ENCODE measurements around the gene ZP3.
"Not testable (repeated sequence)": the region's sequence is repeated elsewhere in the genome, so short reads cannot be mapped to it uniquely, and the experiment has no call there.

Gene ZP3

DNA sequence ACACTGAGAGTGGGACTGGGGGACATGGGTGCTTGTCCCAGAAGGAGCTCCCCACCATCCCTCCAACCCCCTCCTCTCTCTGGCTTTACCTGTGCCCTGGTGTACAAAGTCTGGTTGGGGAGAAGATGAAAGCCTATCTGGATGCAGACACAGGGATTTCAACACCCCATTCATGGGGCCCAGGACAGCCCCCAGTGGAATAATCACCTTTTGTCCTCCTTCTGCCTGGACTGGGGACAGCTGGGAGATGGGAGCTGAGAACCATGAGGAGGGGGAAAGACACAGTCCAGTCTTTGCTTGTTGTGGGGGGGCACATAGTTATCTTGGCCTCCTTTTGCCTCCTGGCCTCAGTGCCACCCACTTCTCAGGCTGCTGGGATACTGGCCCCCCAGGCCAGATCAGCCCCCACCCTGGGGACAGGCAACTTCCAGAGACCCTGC is 16.6 kb upstream of the ZP3 start:
- DNase-seq (ENCODE audit: extremely low read depth, insufficient read length) = no peak
- TF ChIP-seq CTCF (IDR thresholded peaks at IDR 0.05; ENCODE audit: insufficient read depth, low read length, poor library complexity, severe bottlenecking) = no peak
- no peaks in the 10 kb centered on the region; the same call in 1 of the 2 replicates for H3K27me3 ChIP-seq (replicated peaks; ENCODE audit: control insufficient read depth, insufficient read depth, low read length)
- H3K4me3 ChIP-seq (replicated peaks; ENCODE audit: low read depth, low read length) = no peak overlapping the region
- H3K36me3 ChIP-seq (ENCODE audit: control insufficient read depth, insufficient read depth, low read length) = no peaks in the 10 kb centered on the region

- DNase-seq (ENCODE audit: extremely low read depth, insufficient read length) = no peak
- H3K27me3 ChIP-seq (replicated peaks; ENCODE audit: control insufficient read depth, insufficient read depth, low read length) = no peaks in the 10 kb centered on the region; the same call in 1 of the 2 replicates
- no peak within 1 kb of the TSS for H3K4me3 ChIP-seq (replicated peaks; ENCODE audit: low read depth, low read length)
- no peak for TF ChIP-seq CTCF (IDR thresholded peaks at IDR 0.05; ENCODE audit: insufficient read depth, low read length, poor library complexity, severe bottlenecking)
- H3K36me3 ChIP-seq (ENCODE audit: control insufficient read depth, insufficient read depth, low read length) = no peaks in the 10 kb centered on the region
Measured at GRCh38 chr7:76409537-76409936, 15.2 kb upstream of the ZP3 start, which contains the start of gene SSC4D. Gene SSC4D, minus strand, starts transcription at chr7:76409697. Its CDS starts 5,258 bp downstream, at chr7:76404439.

DNA sequence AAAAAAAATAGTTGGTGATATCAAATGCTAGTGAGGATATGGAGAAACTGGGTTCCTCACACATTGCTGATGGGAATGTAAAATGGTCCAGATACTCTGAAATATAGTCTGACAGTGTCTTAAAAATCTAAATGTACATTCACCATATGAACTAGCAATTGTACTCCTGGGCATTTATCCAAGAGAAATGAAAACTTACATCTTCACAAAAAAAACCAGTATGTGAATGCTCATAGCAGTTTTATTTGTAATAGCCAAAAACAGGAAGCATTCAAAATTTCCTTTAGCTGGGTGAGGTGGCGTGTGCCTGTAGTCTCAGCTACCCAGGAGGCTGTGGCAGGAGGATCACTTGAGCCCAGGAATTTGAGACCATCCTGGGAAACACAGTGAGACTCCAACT is 13.1 kb upstream of the ZP3 start:
- no peak for TF ChIP-seq CTCF (IDR thresholded peaks at IDR 0.05; ENCODE audit: insufficient read depth, low read length, poor library complexity, severe bottlenecking)
- no peak for DNase-seq (ENCODE audit: extremely low read depth, insufficient read length)
- no peaks in the 10 kb centered on the region; the same call in 1 of the 2 replicates for H3K27me3 ChIP-seq (replicated peaks; ENCODE audit: control insufficient read depth, insufficient read depth, low read length)
- H3K36me3 ChIP-seq (ENCODE audit: control insufficient read depth, insufficient read depth, low read length) = no peaks in the 10 kb centered on the region
- H3K4me3 ChIP-seq (replicated peaks; ENCODE audit: low read depth, low read length) = no peak overlapping the region

DNA sequence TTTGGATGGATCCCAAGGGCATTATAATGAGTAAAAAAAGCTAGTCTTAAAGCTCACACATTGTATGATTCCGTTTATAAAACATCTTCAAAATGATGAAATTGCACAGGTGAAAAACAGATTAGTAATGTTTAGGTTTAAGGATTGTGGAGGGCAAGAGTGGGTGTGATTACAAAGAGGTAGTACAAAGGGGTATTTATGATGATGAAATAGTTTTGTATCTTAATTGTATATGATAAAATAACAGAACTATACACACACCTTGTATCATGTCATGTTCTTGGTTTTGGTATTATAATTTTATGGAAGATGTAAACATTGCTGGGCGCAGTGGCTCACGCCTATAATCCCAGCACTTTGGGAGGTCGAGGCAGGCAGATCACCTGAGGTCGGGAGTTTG is 12.5 kb upstream of the ZP3 start:
- H3K4me3 ChIP-seq (replicated peaks; ENCODE audit: low read depth, low read length) = no peak overlapping the region
- no peak for DNase-seq (ENCODE audit: extremely low read depth, insufficient read length)

GRCh38 chr7:76417654-76418310 is 7.0 kb upstream of the ZP3 start:
- not testable (repeated sequence) for H3K27me3 ChIP-seq (replicated peaks; ENCODE audit: control insufficient read depth, insufficient read depth, low read length); H3K4me3 ChIP-seq (replicated peaks; ENCODE audit: low read depth, low read length); H3K36me3 ChIP-seq (ENCODE audit: control insufficient read depth, insufficient read depth, low read length); DNase-seq (ENCODE audit: extremely low read depth, insufficient read length)

More for the DNA sequence above, 12.5 kb upstream of the ZP3 start:
- Histone ChIP-seq H3K27me3 (replicated peaks; ENCODE audit: control insufficient read depth, insufficient read depth, low read length) (no peaks in the 10 kb centered on the region; the same call in 1 of the 2 replicates), H3K36me3 (ENCODE audit: control insufficient read depth, insufficient read depth, low read length) (no peaks in the 10 kb centered on the region)
- no peak for TF ChIP-seq CTCF (IDR thresholded peaks at IDR 0.05; ENCODE audit: insufficient read depth, low read length, poor library complexity, severe bottlenecking)

DNA sequence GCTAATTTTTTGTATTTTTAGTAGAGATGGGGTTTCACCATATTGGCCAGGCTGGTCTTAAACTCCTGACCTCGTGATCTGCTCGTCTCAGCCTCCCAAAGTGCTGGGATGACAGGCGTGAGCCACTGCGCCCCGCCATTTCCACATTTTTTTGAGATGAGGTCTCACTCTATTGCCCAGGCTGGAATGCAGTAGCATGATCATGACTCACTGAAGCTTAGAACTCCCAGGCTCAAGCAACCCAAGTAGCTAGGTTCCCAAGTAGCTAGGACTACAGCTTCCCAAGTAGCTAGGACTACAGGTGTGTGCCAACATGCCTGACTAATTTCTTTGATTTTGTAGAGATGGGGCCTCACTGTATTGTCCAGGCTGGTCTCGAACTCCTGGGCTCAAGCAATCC is 3.7 kb upstream of the ZP3 start:
- H3K4me3 ChIP-seq (replicated peaks; ENCODE audit: low read depth, low read length); H3K36me3 ChIP-seq (ENCODE audit: control insufficient read depth, insufficient read depth, low read length); DNase-seq (ENCODE audit: extremely low read depth, insufficient read length); H3K27me3 ChIP-seq (replicated peaks; ENCODE audit: control insufficient read depth, insufficient read depth, low read length): not testable (repeated sequence)

Data from GM06990 (cell line).